HPDE6-E6E7 (cell line): Measurements from ENCODE around the gene DPF3.

ENCODE experiments used
- DNase-seq: peaks from one replicate; pipeline ENCODE4 v3.0.0; 2011; ENCODE audit warnings: missing footprints; ENCODE audit errors: extremely low spot score

The DPF3 gene

DNA sequence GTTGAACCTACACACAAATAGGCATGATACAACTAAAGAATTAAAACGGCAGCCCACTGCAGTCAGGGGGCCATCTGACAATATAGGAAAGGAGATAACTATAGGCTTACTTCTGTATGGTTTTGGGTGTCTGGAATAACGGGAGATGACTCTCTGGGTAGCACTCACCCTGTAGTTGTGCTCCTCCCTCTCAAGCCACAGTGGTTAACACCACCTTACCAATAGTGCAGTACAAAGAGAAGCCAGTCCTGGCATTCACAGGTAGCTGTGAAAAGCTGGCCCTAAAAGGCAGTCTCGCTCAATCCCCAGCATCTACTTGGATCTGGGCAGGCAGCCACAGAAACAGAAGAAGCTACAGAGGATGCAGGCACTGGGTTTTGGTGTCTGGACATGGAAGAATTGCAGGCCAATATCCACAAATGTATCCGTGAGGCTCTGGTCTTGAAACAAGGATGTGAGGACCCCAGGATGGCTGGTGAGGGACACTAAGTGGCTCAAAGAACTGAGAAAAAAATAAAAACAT lies 93.0 kb downstream of the DPF3 start:
- DNase-seq: no peak

DNA sequence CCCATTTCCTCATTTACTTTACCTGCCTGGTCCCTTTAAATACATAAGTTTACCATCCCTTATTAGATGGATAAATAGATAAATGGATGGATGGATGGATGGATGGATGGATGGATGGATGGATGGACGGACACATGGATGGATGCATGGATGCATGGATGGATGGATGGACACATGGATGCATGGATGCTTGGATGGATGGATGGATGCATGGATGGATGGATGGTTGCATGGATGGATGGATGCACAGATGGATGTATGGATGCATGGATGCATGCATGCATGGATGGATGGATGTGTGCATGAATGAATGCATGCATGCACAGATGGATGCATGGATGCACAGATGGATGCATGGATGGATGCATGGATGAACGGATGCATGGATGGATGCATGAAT lies 93.6 kb downstream of the DPF3 start:
- DNase-seq: no peak

GRCh38 chr14:72796935-72797334 lies 97.0 kb downstream of the DPF3 start:
- DNase-seq: no peak

DNA sequence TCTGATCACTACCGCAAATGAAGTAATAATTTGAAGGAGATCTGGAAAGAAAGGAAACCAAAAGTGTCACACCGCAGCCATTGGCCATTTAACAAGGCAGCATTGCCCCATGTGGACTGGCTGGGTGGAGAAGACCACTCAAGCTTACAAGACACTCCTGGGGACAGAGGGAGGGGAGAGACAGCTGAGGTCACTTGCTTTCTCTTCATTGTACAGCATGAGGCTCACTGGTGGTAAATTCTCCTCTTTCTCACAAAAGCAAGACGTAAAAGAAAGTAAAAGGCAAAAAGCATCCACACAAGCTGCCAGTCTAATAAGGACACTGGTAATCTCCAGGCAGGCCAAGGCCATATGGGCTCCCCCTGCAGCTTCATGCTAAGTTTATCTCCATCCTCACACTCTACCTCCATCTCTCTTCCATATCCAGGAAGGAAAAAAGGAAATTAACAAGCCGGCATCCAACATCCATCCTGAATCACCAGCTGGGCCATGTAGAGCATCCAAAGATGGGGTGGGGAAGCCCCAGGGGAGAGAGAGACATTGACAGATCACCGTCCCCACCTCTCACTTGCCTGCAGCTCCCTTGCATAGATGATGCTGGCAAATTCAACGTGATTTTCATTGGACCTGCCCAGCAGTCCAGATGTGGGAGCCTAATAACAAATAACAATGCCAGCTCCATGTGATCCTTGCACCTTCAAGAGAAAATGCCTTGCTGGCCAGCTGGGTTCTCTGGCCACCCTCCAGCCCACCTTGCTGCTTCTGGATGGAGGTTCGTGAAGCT lies 100.6 kb downstream of the DPF3 start:
- no peak for DNase-seq

- DNase-seq: no peak
Observed at GRCh38 chr14:72792051-72792788, 101.7 kb downstream of the DPF3 start.

GRCh38 chr14:72790887-72791566 lies 102.9 kb downstream of the DPF3 start:
- DNase-seq: no peak

- no peak for DNase-seq
Observed at GRCh38 chr14:72788972-72789728, 104.8 kb downstream of the DPF3 start.

- DNase-seq: no peak
Observed at GRCh38 chr14:72788255-72788654, 105.6 kb downstream of the DPF3 start.

DNA sequence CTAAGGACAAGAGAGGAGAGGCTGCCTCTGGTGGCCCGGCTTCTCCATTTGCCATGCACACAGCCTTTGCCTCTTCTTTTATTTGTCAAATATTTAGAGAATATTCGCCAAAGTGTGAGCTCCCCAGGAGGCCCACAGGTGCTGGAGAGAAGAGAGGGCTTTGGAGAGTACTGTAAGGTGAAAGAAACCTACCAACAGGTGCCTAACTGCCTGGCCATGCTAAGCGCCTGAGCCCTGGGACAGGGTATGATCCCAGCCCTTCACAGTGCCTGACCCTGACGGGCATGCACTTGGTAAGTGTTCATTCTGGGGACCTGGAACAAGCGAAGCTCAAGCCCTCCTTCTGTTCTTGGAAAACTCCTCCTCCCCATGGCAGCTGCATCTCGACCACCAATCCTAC lies 106.1 kb downstream of the DPF3 start:
- DNase-seq: no peak

DNA sequence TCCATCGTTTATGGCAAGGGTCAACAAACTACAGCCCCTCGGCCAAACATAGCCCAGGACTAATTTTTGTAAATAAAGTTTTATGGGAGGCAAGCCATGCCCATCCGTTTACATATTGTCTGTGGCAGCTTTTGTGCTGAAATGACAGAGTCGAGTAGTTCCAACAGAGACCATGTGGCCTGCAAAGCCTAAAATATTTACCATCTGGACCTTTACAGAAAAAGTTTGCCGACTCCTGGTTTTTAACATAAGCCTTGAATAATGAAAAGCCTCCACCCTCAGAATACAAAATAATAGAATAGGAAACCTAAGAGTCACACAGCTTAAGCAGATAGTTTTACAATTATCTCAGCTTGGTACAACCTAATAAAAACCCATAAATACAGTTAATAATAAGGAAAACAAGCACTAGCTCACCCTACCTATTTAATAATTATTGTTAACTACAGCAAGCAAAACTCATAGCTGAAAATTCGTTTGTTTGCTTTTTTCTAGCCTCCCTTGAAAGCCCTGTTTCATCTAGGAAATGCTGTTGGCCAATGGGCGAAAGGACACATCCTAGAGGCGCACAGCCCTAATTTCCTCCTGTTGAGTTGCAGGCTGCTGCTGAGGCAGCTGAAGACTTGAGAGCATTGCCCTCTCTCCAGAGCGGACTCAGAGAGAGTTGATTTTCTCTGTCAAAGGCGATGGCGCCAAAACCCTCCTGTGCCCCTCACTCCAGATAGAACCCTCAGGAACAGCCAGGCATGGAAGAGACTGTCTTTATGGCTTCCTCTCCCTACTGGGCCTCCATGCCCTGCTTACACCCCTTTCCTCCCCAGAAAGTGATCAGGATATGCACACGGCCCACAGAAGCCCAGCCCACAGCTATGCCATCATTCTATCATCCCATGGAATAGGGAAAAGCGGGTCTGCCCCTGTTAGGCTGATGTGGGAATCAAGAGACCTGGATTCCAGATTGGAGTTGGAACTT lies 107.2 kb downstream of the DPF3 start:
- DNase-seq: no peak

DNA sequence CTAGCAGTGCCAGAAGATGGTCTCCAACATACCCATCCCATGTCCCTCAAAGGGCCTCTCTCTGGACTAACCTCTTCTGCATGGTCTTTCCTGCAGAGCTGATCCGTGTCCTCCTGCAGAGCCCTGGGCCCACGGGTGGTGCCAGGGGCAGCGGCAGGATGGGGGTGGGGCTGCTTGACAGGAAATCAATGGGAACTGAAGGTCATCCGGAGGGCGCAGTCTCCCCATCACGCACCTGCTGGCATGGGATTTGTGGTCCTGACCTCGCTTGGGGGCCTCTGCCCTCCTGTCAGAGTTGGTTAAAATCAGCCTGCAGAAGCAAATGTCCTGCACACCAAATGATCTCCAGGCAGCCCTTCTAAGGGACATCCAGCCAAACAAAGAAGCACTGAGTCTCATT lies 110.2 kb downstream of the DPF3 start:
- no peak for DNase-seq

GRCh38 chr14:72782817-72783216 lies 111.1 kb downstream of the DPF3 start:
- DNase-seq: no peak

GRCh38 chr14:72781561-72782508 lies 112.1 kb downstream of the DPF3 start:
- peak; percentile 44 for DNase-seq

GRCh38 chr14:72780751-72781150 lies 113.2 kb downstream of the DPF3 start:
- no peak for DNase-seq

GRCh38 chr14:72779679-72780078 lies 114.2 kb downstream of the DPF3 start:
- no peak for DNase-seq

DNA sequence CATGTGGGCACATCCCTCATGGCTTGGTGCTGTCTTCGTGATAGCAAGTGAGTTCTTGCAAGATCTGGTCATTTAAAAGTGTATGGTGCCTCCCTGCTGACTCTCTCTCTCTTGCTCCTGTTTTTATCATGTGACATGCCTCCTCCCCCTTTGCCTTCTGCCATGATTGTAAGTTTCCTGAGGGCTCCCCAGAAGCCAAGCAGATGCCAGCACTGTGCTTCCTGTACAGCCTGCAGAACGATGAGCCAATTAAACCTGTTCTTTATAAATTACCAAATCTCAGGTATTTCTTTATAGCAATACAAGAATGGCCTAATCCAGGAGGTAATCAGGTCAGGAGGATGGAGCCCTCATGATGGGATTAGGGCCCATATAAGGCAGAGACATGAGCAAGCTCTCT lies 116.3 kb downstream of the DPF3 start:
- DNase-seq: no peak

DNA sequence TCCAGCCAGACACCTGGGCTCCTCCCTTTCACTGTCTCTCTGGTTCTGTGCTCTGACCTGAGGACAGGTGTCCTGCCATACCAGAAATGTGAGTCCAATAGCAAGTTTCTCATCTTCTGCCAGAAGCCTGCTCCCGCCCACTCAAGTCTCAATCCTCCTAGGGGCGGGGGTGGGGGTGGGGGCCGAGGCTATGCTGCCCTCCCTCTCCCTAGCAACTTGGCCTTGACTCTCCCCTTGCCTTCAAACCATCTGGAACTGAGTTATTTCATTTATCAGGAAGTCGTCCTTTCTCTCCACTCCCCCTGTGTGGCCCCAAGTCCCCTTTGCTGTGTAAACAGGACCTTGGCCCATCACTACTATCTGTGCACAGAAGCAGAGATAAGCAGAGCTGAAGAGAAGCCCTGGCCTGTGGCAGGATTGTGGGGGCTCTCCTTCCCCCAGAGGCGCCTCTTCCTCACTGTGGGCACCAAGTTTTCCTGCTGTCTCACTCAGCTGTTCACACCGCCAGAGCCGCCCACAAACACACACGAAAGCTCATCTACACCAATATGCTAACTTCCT lies 117.1 kb downstream of the DPF3 start:
- DNase-seq: no peak

- DNase-seq: no peak
Observed at GRCh38 chr14:72775923-72776554, 117.9 kb downstream of the DPF3 start.
